NCI-H128 (cell line): Measurements from ENCODE around the gene PRMT5.

Experiments
- DNase-seq: peaks from one replicate; lab custom pipeline; 2025; ENCODE audit not compliant: unreplicated experiment; lab: John Stamatoyannopoulos, UW

PRMT5 gene

GRCh38 chr14:22898302-22899090 is 30.7 kb downstream of the PRMT5 start:
- DNase-seq = no peak

- no peak for DNase-seq
These were observed 31.8 kb downstream of the PRMT5 start for GRCh38 chr14:22897357-22897756.

GRCh38 chr14:22896760-22897159 is 32.4 kb downstream of the PRMT5 start:
- DNase-seq = no peak

- no peak for DNase-seq
These were observed 32.8 kb downstream of the PRMT5 start for GRCh38 chr14:22896356-22896755.

- no peak for DNase-seq
These were observed 33.8 kb downstream of the PRMT5 start for GRCh38 chr14:22895402-22895801.

GRCh38 chr14:22893706-22894105 is 35.5 kb downstream of the PRMT5 start:
- DNase-seq = no peak

GRCh38 chr14:22892488-22892887 is 36.7 kb downstream of the PRMT5 start:
- DNase-seq = no peak

GRCh38 chr14:22890416-22890815 is 38.8 kb downstream of the PRMT5 start:
- no peak for DNase-seq

GRCh38 chr14:22888662-22889061 is 40.5 kb downstream of the PRMT5 start:
- no peak for DNase-seq

GRCh38 chr14:22887990-22888378 is 41.2 kb downstream of the PRMT5 start:
- no peak for DNase-seq

- DNase-seq = peak; percentile 78
These were observed 41.8 kb downstream of the PRMT5 start for GRCh38 chr14:22887260-22887989.

- peak; percentile 38 for DNase-seq
These were observed 42.5 kb downstream of the PRMT5 start for GRCh38 chr14:22886500-22887259.

GRCh38 chr14:22885975-22886374 is 43.2 kb downstream of the PRMT5 start:
- DNase-seq = no peak

GRCh38 chr14:22884738-22885523 is 44.2 kb downstream of the PRMT5 start:
- DNase-seq = no peak

- no peak for DNase-seq
These were observed 45.0 kb downstream of the PRMT5 start for GRCh38 chr14:22884076-22884737.

- DNase-seq = no peak
These were observed 45.8 kb downstream of the PRMT5 start, which contains the start of gene REM2 for GRCh38 chr14:22883173-22883976. Gene REM2 (plus strand): TSS chr14:22883222. CDS start chr14:22883288, 66 bp downstream.

- no peak for DNase-seq
These were observed 46.5 kb downstream of the PRMT5 start for GRCh38 chr14:22882529-22883172.

GRCh38 chr14:22882064-22882463 is 47.1 kb downstream of the PRMT5 start:
- no peak for DNase-seq
